H9 (cell line): Measurements from ENCODE around the gene DPRX. TPM values are rescaled to one million over a fixed set of nuclear protein-coding genes. Genes with fewer than 3 reads are reported as not detected.

Experiments used
- DNase-seq: peaks from one replicate; pipeline ENCODE4 v3.0.0-alpha.2; 2017
- H2AFZ ChIP-seq: one replicate; pipeline ENCODE4 v1.6.1; 2013; ENCODE audit warnings: mild to moderate bottlenecking, low read length, control low read depth, moderate library complexity
- H2AK5ac ChIP-seq: 2 replicates; pipeline ENCODE4 v1.6.1; 2013; ENCODE audit warnings: low read length, control low read depth, mixed read lengths; ENCODE audit not compliant: insufficient read length
- H2BK120ac ChIP-seq: one replicate; pipeline ENCODE4 v1.6.1; 2013; ENCODE audit warnings: low read depth, mild to moderate bottlenecking, low read length, control low read depth, inconsistent platforms; ENCODE audit not compliant: poor library complexity, severe bottlenecking
- H2BK12ac ChIP-seq: 2 replicates; pipeline ENCODE4 v1.6.1; 2013; ENCODE audit warnings: low read length, control low read depth, mixed read lengths, low read depth; ENCODE audit not compliant: insufficient read length
- H2BK15ac ChIP-seq: 2 replicates; pipeline ENCODE4 v1.6.1; 2013; ENCODE audit warnings: low read depth, low read length, control low read depth
- H2BK20ac ChIP-seq: one replicate; pipeline ENCODE4 v1.6.1; 2013; ENCODE audit warnings: low read depth, mild to moderate bottlenecking, low read length, control low read depth, inconsistent platforms; ENCODE audit not compliant: poor library complexity, severe bottlenecking
- H2BK5ac ChIP-seq: 2 replicates; pipeline ENCODE4 v1.6.1; 2013; ENCODE audit warnings: low read length, control low read depth, mixed read lengths; ENCODE audit not compliant: insufficient read length
- H3K14ac ChIP-seq: 2 replicates; pipeline ENCODE4 v1.6.1; 2013; ENCODE audit warnings: low read length, control low read depth; ENCODE audit not compliant: insufficient read depth
- H3K18ac ChIP-seq: 2 replicates; pipeline ENCODE4 v1.6.1; 2013; ENCODE audit warnings: low read depth, mild to moderate bottlenecking, mixed read lengths, low read length, control low read depth; ENCODE audit not compliant: insufficient read length
- H3K23ac ChIP-seq: 2 replicates; pipeline ENCODE4 v1.6.1; 2013; ENCODE audit warnings: low read length, control low read depth, mixed read lengths, low read depth; ENCODE audit not compliant: insufficient read length
- H3K23me2 ChIP-seq: 2 replicates; pipeline ENCODE4 v1.6.1; 2013; ENCODE audit warnings: low read depth, mild to moderate bottlenecking, mixed read lengths, low read length, control low read depth; ENCODE audit not compliant: insufficient read length, poor library complexity, severe bottlenecking
- H3K27ac ChIP-seq: 2 replicates; pipeline ENCODE4 v1.5.1; 2013; ENCODE audit warnings: low read length, control low read depth, mixed read lengths, low read depth; ENCODE audit not compliant: insufficient read length
- H3K27me3 ChIP-seq: 2 replicates; pipeline ENCODE4 v1.6.1; 2013; ENCODE audit warnings: low read length, control low read depth, inconsistent platforms; ENCODE audit not compliant: insufficient read depth
- H3K4ac ChIP-seq: 2 replicates; pipeline ENCODE4 v1.6.1; 2013; ENCODE audit warnings: low read depth, mild to moderate bottlenecking, control low read depth, inconsistent platforms, low read length, moderate library complexity
- H3K4me1 ChIP-seq: 2 replicates; pipeline ENCODE4 v1.6.1; 2013; ENCODE audit warnings: low read length, control low read depth, inconsistent platforms; ENCODE audit not compliant: insufficient read depth
- H3K4me2 ChIP-seq: 2 replicates; pipeline ENCODE4 v1.6.1; 2013; ENCODE audit warnings: low read length, control low read depth, mixed read lengths; ENCODE audit not compliant: insufficient read length, insufficient read depth
- H3K56ac ChIP-seq: 2 replicates; pipeline ENCODE4 v1.6.1; 2013; ENCODE audit warnings: low read depth, mild to moderate bottlenecking, mixed read lengths, low read length, control low read depth; ENCODE audit not compliant: insufficient read length
- H3K79me1 ChIP-seq: 2 replicates; pipeline ENCODE4 v1.6.1; 2013; ENCODE audit warnings: low read depth, mild to moderate bottlenecking, moderate library complexity, low read length, control low read depth, inconsistent platforms; ENCODE audit not compliant: insufficient read depth, poor library complexity, severe bottlenecking
- H3K79me2 ChIP-seq: 2 replicates; pipeline ENCODE4 v1.6.1; 2013; ENCODE audit warnings: low read length, control low read depth, inconsistent platforms; ENCODE audit not compliant: insufficient read depth
- H3K9ac ChIP-seq: 2 replicates; pipeline ENCODE4 v1.6.1; 2013; ENCODE audit warnings: low read length, control low read depth, mixed read lengths; ENCODE audit not compliant: insufficient read length; ENCODE audit errors: extremely low read depth
- H3K9me3 ChIP-seq: one replicate; pipeline ENCODE4 v1.6.1; 2013; ENCODE audit warnings: low read depth, low read length, inconsistent platforms; ENCODE audit not compliant: control insufficient read depth
- H3T11ph ChIP-seq: one replicate; pipeline ENCODE4 v1.6.1; 2013; ENCODE audit warnings: mild to moderate bottlenecking, low read length, control low read depth, inconsistent platforms
- H4K20me1 ChIP-seq: one replicate; pipeline ENCODE4 v1.6.1; 2013; ENCODE audit not compliant: control insufficient read depth, insufficient read length, insufficient read depth
- H4K5ac ChIP-seq: 2 replicates; pipeline ENCODE4 v1.6.1; 2013; ENCODE audit warnings: low read depth, mild to moderate bottlenecking, mixed read lengths, low read length, control low read depth; ENCODE audit not compliant: insufficient read length
- H4K8ac ChIP-seq: replicated peaks from 2 replicates; pipeline ENCODE4 v1.6.1; 2013; ENCODE audit warnings: low read length, control low read depth, mixed read lengths, low read depth; ENCODE audit not compliant: insufficient read length
- H4K91ac ChIP-seq: 2 replicates; pipeline ENCODE4 v1.6.1; 2013; ENCODE audit warnings: low read depth, mild to moderate bottlenecking, moderate library complexity, mixed read lengths, low read length, control low read depth; ENCODE audit not compliant: insufficient read length
- H3K27ac Mint-ChIP-seq, 3 experiments: 2 replicates in 2 of 3; 3 replicates in 1 of 3; pipeline ENCODE4 v1.8.0; 2020 to 2021; ENCODE audit warnings: mixed read lengths in 3 of 3, mild to moderate bottlenecking in 1 of 3, moderate library complexity in 1 of 3
- H3K27me3 Mint-ChIP-seq: 2 replicates; pipeline ENCODE4 v1.8.0; 2021; ENCODE audit warnings: low read depth, mild to moderate bottlenecking, moderate library complexity, mixed read lengths
- H3K36me3 Mint-ChIP-seq, 3 experiments: 2 replicates in 2 of 3; 3 replicates in 1 of 3; pipeline ENCODE4 v1.8.0; 2020 to 2021; ENCODE audit warnings: low read depth in 3 of 3, mixed read lengths in 3 of 3; ENCODE audit not compliant: insufficient read depth in 1 of 3
- H3K4me1 Mint-ChIP-seq, 2 experiments: 2 replicates each; pipeline ENCODE4 v1.8.0; 2020; ENCODE audit warnings: mixed read lengths in 2 of 2
- H3K4me3 Mint-ChIP-seq, 2 experiments: 2 replicates in 1 of 2; 3 replicates in 1 of 2; pipeline ENCODE4 v1.8.0; 2020 to 2021; ENCODE audit warnings: mild to moderate bottlenecking in 2 of 2, mixed read lengths in 2 of 2, moderate library complexity in 1 of 2
- H3K9me3 Mint-ChIP-seq, 2 experiments: 2 replicates in 1 of 2; 3 replicates in 1 of 2; pipeline ENCODE4 v1.8.0; 2020; ENCODE audit warnings: mild to moderate bottlenecking in 2 of 2, mixed read lengths in 2 of 2, moderate library complexity in 1 of 2
- CTCF ChIP-seq: fragments of 200-600 bp; sonication (generic); conservative IDR thresholded peaks from 3 replicates; pipeline ENCODE4 v1.8.0; 2021; ENCODE audit warnings: antibody characterized with exemption, mild to moderate bottlenecking
- WGBS: extraction: QIAGEN DNeasy Blood & Tissue Kit; methylation state at CpG from one replicate; pipeline ENCODE4 v1.1.7; 2013; ENCODE audit warnings: missing lambda C conversion rate, low lambda C conversion rate, mixed read lengths; ENCODE audit not compliant: insufficient read length; ENCODE audit errors: extremely low coverage; 5-methylcytosine and 5-hydroxymethylcytosine counted together
- total RNA-seq: library from RNA; stranded (reverse); gene quantifications from 2 replicates; pipeline ENCODE4 v1.2.1, GENCODE V29; 2021

DPRX gene
- total RNA-seq, 1 experiment from 2014 or later: not detected

GRCh38 chr19:53646144-53646543 is 14.3 kb downstream of the DPRX start:
- no peak overlapping the region for H4K8ac ChIP-seq
- H3K79me1 ChIP-seq: no peaks in the 10 kb centered on the region
- H3K9me3 ChIP-seq: no peaks in the 10 kb centered on the region
- no peak for DNase-seq
- H4K20me1 ChIP-seq: no peaks in the 10 kb centered on the region
- H3K27ac Mint-ChIP-seq: peak overlapping the region in 1 of 3 experiments; percentile 68; a peak in 2 of 7 replicates
- no peak overlapping the region for H3K4me2 ChIP-seq
- no peak overlapping the region for H3K27ac ChIP-seq
- H2BK15ac ChIP-seq: no peak overlapping the region
- WGBS: no CpG with 5 or more reads among the region's 2 CpGs
- no peak overlapping the region for H2AFZ ChIP-seq
- TF ChIP-seq CTCF: no peak
- no peak overlapping the region for H2BK5ac ChIP-seq
- H3K9me3 Mint-ChIP-seq: peaks cover 33 to 35% of the 10 kb centered on the region in 2 experiments
- no peak overlapping the region for H4K91ac ChIP-seq
- H3K27me3 ChIP-seq: no peaks in the 10 kb centered on the region
- no peak overlapping the region for H2BK20ac ChIP-seq
- H3K9ac ChIP-seq: no peak overlapping the region
- no peak overlapping the region for H3K4ac ChIP-seq
- H3K18ac ChIP-seq: no peak overlapping the region
- H3K36me3 Mint-ChIP-seq: peaks cover 13 to 35% (median 22%) of the 10 kb centered on the region in 3 experiments
- no peak overlapping the region for H3K23ac ChIP-seq
- peaks cover 7% of the 10 kb centered on the region for H3K4me1 ChIP-seq
- no peak overlapping the region for H3T11ph ChIP-seq
- H3K56ac ChIP-seq: no peak overlapping the region
- H2AK5ac ChIP-seq: no peak overlapping the region
- peaks cover 28 to 29% of the 10 kb centered on the region in 2 experiments for H3K4me1 Mint-ChIP-seq
- no peak overlapping the region for H4K5ac ChIP-seq
- no peak overlapping the region for H3K4me3 Mint-ChIP-seq
- H3K23me2 ChIP-seq: no peaks in the 10 kb centered on the region
- H3K27me3 Mint-ChIP-seq: no peaks in the 10 kb centered on the region
- H2BK12ac ChIP-seq: no peak overlapping the region
- H2BK120ac ChIP-seq: no peak overlapping the region
- H3K79me2 ChIP-seq: no peaks in the 10 kb centered on the region
- no peak overlapping the region for H3K14ac ChIP-seq
